H1 (cell line): ENCODE data around the gene DGKZ. TPM values are rescaled to one million over a fixed set of nuclear protein-coding genes. Genes with fewer than 3 reads are reported as not detected.

Experiments
- CTCF ChIA-PET: fragments of 300-600 bp; sonication (Branson Sonifier 250); formaldehyde crosslinking; loops from one replicate; lab custom pipeline; 2021; ENCODE audit not compliant: partially characterized antibody; lab: Charles Lee
- POLR2A ChIA-PET: fragments of 300-600 bp; sonication (Branson Sonifier 250); formaldehyde crosslinking; loops from one replicate; lab custom pipeline; 2021; ENCODE audit warnings: inconsistent platforms; ENCODE audit not compliant: partially characterized antibody; lab: Charles Lee
- DNase-seq, 2 experiments: peaks; one replicate each; pipeline versions ENCODE4 v3.0.0 to v3.0.0-alpha.2; 2010 to 2022; ENCODE audit warnings: low spot score in 2 of 2, low read depth in 1 of 2, mixed read lengths in 1 of 2
- FAIRE-seq: peaks from 2 replicates; lab custom pipeline; 2011; peaks lifted over from hg19 to GRCh38; lab: Jason Lieb, UNC
- H2AFZ ChIP-seq: 2 replicates; pipeline ENCODE4 v1.8.1; 2012; ENCODE audit warnings: low read length, inconsistent platforms
- H2AK5ac ChIP-seq: 2 replicates; pipeline ENCODE4 v1.6.1; 2013; ENCODE audit warnings: low read depth, low read length
- H2BK120ac ChIP-seq: replicated peaks from 2 replicates; pipeline ENCODE3; 2013; ENCODE audit warnings: low read depth, low read length, inconsistent platforms
- H2BK12ac ChIP-seq: 2 replicates; pipeline ENCODE4 v1.6.1; 2013; ENCODE audit warnings: low read depth, low read length
- H2BK15ac ChIP-seq: 2 replicates; pipeline ENCODE4 v1.6.1; 2013; ENCODE audit warnings: low read length
- H2BK20ac ChIP-seq: 2 replicates; pipeline ENCODE4 v1.6.1; 2013; ENCODE audit warnings: low read length
- H2BK5ac ChIP-seq: 2 replicates; pipeline ENCODE4 v1.6.1; 2013; ENCODE audit warnings: low read depth, low read length
- H3K14ac ChIP-seq: 2 replicates; pipeline ENCODE4 v1.6.1; 2013; ENCODE audit warnings: inconsistent platforms; ENCODE audit not compliant: insufficient read length
- H3K18ac ChIP-seq: 2 replicates; pipeline ENCODE4 v1.6.1; 2013; ENCODE audit warnings: low read length; ENCODE audit errors: extremely low read depth
- H3K23ac ChIP-seq: 2 replicates; pipeline ENCODE4 v1.6.1; 2013; ENCODE audit warnings: inconsistent platforms; ENCODE audit not compliant: insufficient read length
- H3K23me2 ChIP-seq: 2 replicates; pipeline ENCODE4 v1.6.1; 2013; ENCODE audit warnings: low read depth, low read length
- H3K27ac ChIP-seq: 2 replicates; pipeline ENCODE4 v1.6.1; 2011; ENCODE audit warnings: low read depth, low read length, inconsistent platforms
- H3K27me3 ChIP-seq, 4 experiments: replicated peaks in 1 of 4; 1 replicate in 1 of 4; 2 replicates in 3 of 4; pipeline versions ENCODE4 v1.6.1 to v1.8.1; 2011 to 2013; ENCODE audit warnings: low read length in 3 of 4, mild to moderate bottlenecking in 3 of 4, inconsistent platforms in 2 of 4, mixed read lengths in 2 of 4, moderate library complexity in 1 of 4; ENCODE audit not compliant: control insufficient read depth in 3 of 4, insufficient read depth in 3 of 4; ENCODE audit errors: extremely low read depth in 1 of 4
- H3K36me3 ChIP-seq, 4 experiments: 2 replicates each; pipeline versions ENCODE4 v1.6.1 to v1.8.1; 2011 to 2013; ENCODE audit warnings: mild to moderate bottlenecking in 4 of 4, low read length in 3 of 4, moderate library complexity in 2 of 4, control low read depth in 1 of 4, inconsistent platforms in 1 of 4; ENCODE audit not compliant: insufficient read depth in 4 of 4, control insufficient read depth in 2 of 4
- H3K4ac ChIP-seq: replicated peaks from 2 replicates; pipeline ENCODE3; 2013; ENCODE audit warnings: low read length, low read depth, mixed read lengths, inconsistent platforms; ENCODE audit not compliant: insufficient read length
- H3K4me1 ChIP-seq, 4 experiments: replicated peaks in 1 of 4; 1 replicate in 1 of 4; 2 replicates in 3 of 4; pipeline versions ENCODE4 v1.6.1 to v1.8.1; 2011 to 2013; ENCODE audit warnings: low read length in 3 of 4, inconsistent platforms in 2 of 4, mixed read lengths in 1 of 4; ENCODE audit not compliant: insufficient read depth in 4 of 4, control insufficient read depth in 3 of 4
- H3K4me2 ChIP-seq, 2 experiments: 2 replicates each; pipeline versions ENCODE4 v1.6.1 to v1.8.1; 2011 to 2013; ENCODE audit warnings: low read depth in 2 of 2, low read length in 2 of 2, control low read depth in 1 of 2, inconsistent platforms in 1 of 2, mild to moderate bottlenecking in 1 of 2; ENCODE audit not compliant: insufficient read depth in 1 of 2
- H3K4me3 ChIP-seq, 4 experiments: fragments of 200-600, 300-600 bp in 1 of 4; sonication (generic), shearing (Covaris generic), sonication (Bioruptor Twin) in 1 of 4; 2 replicates each; pipeline versions ENCODE4 v1.5.1 to v1.8.1; 2011 to 2016; ENCODE audit warnings: low read length in 4 of 4, low read depth in 3 of 4, control low read depth in 2 of 4, inconsistent platforms in 2 of 4, mild to moderate bottlenecking in 2 of 4, mixed read lengths in 1 of 4, moderate library complexity in 1 of 4; ENCODE audit not compliant: insufficient read depth in 2 of 4; ENCODE audit errors: extremely low read depth in 1 of 4
- H3K56ac ChIP-seq: replicated peaks from 2 replicates; pipeline ENCODE3; 2013; ENCODE audit warnings: low read depth, mild to moderate bottlenecking, mixed read lengths, low read length, inconsistent platforms; ENCODE audit not compliant: insufficient read length
- H3K79me1 ChIP-seq: 2 replicates; pipeline ENCODE4 v1.6.1; 2013; ENCODE audit warnings: low read depth, low read length, control low read depth
- H3K79me2 ChIP-seq, 2 experiments: 2 replicates each; pipeline versions ENCODE4 v1.6.1 to v1.8.1; 2012 to 2013; ENCODE audit warnings: low read length in 2 of 2, mild to moderate bottlenecking in 2 of 2, inconsistent platforms in 1 of 2; ENCODE audit not compliant: insufficient read depth in 2 of 2, control insufficient read depth in 1 of 2
- H3K9ac ChIP-seq, 4 experiments: replicated peaks in 1 of 4; 1 replicate in 1 of 4; 2 replicates in 3 of 4; pipeline versions ENCODE4 v1.6.1 to v1.8.1; 2011 to 2013; ENCODE audit warnings: low read depth in 3 of 4, low read length in 3 of 4, control low read depth in 2 of 4, mild to moderate bottlenecking in 2 of 4, moderate library complexity in 2 of 4, inconsistent platforms in 1 of 4; ENCODE audit errors: extremely low read depth in 1 of 4
- H3K9me3 ChIP-seq, 2 experiments: 2 replicates each; pipeline versions ENCODE4 v1.6.1 to v1.8.1; 2012 to 2013; ENCODE audit warnings: mild to moderate bottlenecking in 2 of 2, moderate library complexity in 2 of 2, control low read depth in 1 of 2, inconsistent platforms in 1 of 2, low read depth in 1 of 2, low read length in 1 of 2, mixed read lengths in 1 of 2; ENCODE audit not compliant: insufficient read depth in 2 of 2
- H4K20me1 ChIP-seq, 2 experiments: replicated peaks in 1 of 2; 2 replicates each; pipeline versions ENCODE3 to v1.8.1; 2011 to 2013; ENCODE audit warnings: inconsistent platforms in 2 of 2, low read length in 2 of 2, mild to moderate bottlenecking in 1 of 2; ENCODE audit not compliant: insufficient read depth in 2 of 2, control insufficient read depth in 1 of 2
- H4K5ac ChIP-seq: 2 replicates; pipeline ENCODE4 v1.6.1; 2013; ENCODE audit warnings: low read length, low read depth, mixed read lengths, inconsistent platforms; ENCODE audit not compliant: insufficient read length
- H4K8ac ChIP-seq: 2 replicates; pipeline ENCODE4 v1.8.0; 2013; ENCODE audit warnings: mild to moderate bottlenecking, moderate library complexity, low read length, inconsistent platforms; ENCODE audit not compliant: insufficient read depth; ENCODE audit errors: extremely low read depth
- H4K91ac ChIP-seq: replicated peaks from 2 replicates; pipeline ENCODE3; 2013; ENCODE audit warnings: low read length, mixed read lengths, inconsistent platforms; ENCODE audit not compliant: insufficient read length
- ATF3 ChIP-seq: IDR thresholded peaks from 2 replicates; pipeline ENCODE4 v1.6.1; 2011; ENCODE audit warnings: low read depth, mild to moderate bottlenecking, low read length; ENCODE audit not compliant: insufficient read depth
- BRCA1 ChIP-seq: IDR thresholded peaks from 2 replicates; pipeline ENCODE4 v1.6.1; 2012; ENCODE audit warnings: low read depth, low read length, improper control_type of control experiment
- CHD1 ChIP-seq: IDR thresholded peaks from 2 replicates; pipeline ENCODE4 v1.6.1; 2012; ENCODE audit warnings: low read depth, low read length, improper control_type of control experiment
- EZH2 ChIP-seq: fragments of 200-600 bp; sonication (generic); IDR thresholded peaks from 2 replicates; pipeline ENCODE4 v1.7.1; 2012; ENCODE audit warnings: low read depth, mild to moderate bottlenecking, moderate library complexity, low read length, inconsistent platforms; ENCODE audit not compliant: severe bottlenecking
- GABPA ChIP-seq: IDR thresholded peaks from 2 replicates; pipeline ENCODE4 v1.6.1; 2011; ENCODE audit warnings: mild to moderate bottlenecking, low read length, moderate library complexity, borderline replicate concordance; ENCODE audit not compliant: insufficient read depth
- HDAC6 ChIP-seq: IDR thresholded peaks from one replicate; pipeline ENCODE4 v1.7.1; 2012; ENCODE audit warnings: low read depth, mild to moderate bottlenecking, inconsistent platforms, low read length, moderate library complexity
- RFX5 ChIP-seq: IDR thresholded peaks from 2 replicates; pipeline ENCODE4 v1.6.1; 2011; ENCODE audit warnings: low read depth, low read length, improper control_type of control experiment, borderline replicate concordance
- WGBS, 2 experiments: shearing (Covaris generic) in 1 of 2; methylation state at CpG; one replicate each; pipeline versions ENCODE4 v1.1.6 to v1.1.7; 2013 to 2015; ENCODE audit warnings: low lambda C conversion rate in 2 of 2, mixed read lengths in 2 of 2, inconsistent platforms in 1 of 2, low coverage in 1 of 2, missing lambda C conversion rate in 1 of 2; ENCODE audit not compliant: insufficient replicate concordance in 2 of 2, insufficient coverage in 1 of 2, insufficient read length in 1 of 2; ENCODE audit errors: extremely low coverage in 1 of 2, missing lambda C conversion rate in 1 of 2; 5-methylcytosine and 5-hydroxymethylcytosine counted together
- polyA plus RNA-seq, 7 experiments: library from polyadenylated mRNA; depleted of rRNA in 3 of 7; stranded (reverse) in 5 of 7; unstranded in 2 of 7; fragments of >200 nt in 5 of 7; fragments of 200-250 nt in 2 of 7; gene quantifications; 1 replicate in 5 of 7; 2 replicates in 1 of 7; 4 replicates in 1 of 7; pipeline versions ENCODE4 v1.2.1 to v1.2.3, GENCODE V29; 2011 to 2013; ENCODE audit warnings: missing spikeins in 2 of 7, mixed read lengths in 2 of 7
- total RNA-seq: library from RNA; stranded (reverse); fragmentation: NEBNext Ultra II Directional; extraction: Animal tissue kit (Norgen Biotek cat#: 25700); gene quantifications from 2 replicates; pipeline ENCODE4 v1.2.1, GENCODE V29; 2021
- TF ChIP-seq, protein P1 (sequence below): IDR thresholded peaks from 2 replicates; pipeline ENCODE4 v1.6.1; 2012; ENCODE audit warnings: inconsistent platforms

DGKZ gene
- total and polyA plus RNA-seq, 2 of the 8 experiments (the other 6 are each of a cell fraction or from before 2014, with no cell fraction given): 84.4 to 184 TPM

DNA sequence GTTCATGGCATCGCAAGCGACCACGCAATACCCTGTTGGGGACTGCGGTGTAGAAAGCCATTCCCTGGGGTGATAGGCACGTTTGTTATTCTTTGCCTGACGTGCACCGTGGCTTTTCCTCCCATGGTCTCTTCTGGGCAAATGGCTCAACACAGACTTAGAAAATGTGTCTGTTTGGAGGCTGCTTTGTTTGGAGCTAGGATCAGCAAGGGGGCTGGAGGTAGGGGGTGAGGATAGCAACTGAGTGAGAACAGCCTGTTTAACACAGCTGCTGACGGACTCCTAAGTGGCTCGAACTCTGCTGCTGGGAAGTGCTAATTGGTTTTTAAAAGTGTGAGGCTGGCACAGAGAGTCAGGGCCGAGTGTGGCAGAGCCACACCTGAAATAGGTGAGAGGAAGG is 60.4 kb downstream of the DGKZ start:
- Histone ChIP-seq H4K5ac (no peak overlapping the region), H2BK12ac (no peak overlapping the region), H3K79me1 (no peaks in the 10 kb centered on the region), H3K14ac (no peak overlapping the region), H3K4me3 (no peak overlapping the region), H3K9ac (no peak overlapping the region), H3K23me2 (no peaks in the 10 kb centered on the region), H3K79me2 (no peaks in the 10 kb centered on the region), H2AK5ac (no peak overlapping the region), H4K91ac (no peak overlapping the region), H3K4ac (no peak overlapping the region), H3K18ac (no peak overlapping the region), H3K56ac (no peak overlapping the region), H2BK5ac (no peak overlapping the region), H2BK20ac (no peak overlapping the region), H2AFZ (no peak overlapping the region), H3K9me3 (no peaks in the 10 kb centered on the region), H3K4me2 (no peak overlapping the region), H3K27me3 (no peaks in the 10 kb centered on the region), H4K20me1 (no peaks in the 10 kb centered on the region), H3K27ac (no peak overlapping the region), H2BK120ac (no peak overlapping the region), H3K36me3 (peaks cover 2 to 22% (median 15%) of the 10 kb centered on the region in 4 experiments; a peak in 5 of 8 replicates), H3K4me1 (peaks cover 0 to 2% (median 0%) of the 10 kb centered on the region in 4 experiments; a peak in 1 of 7 replicates), H4K8ac (no peak overlapping the region), H3K23ac (no peak overlapping the region), H2BK15ac (no peak overlapping the region)
- DNase-seq (no peak), FAIRE-seq (no peak)
- POLR2A ChIA-PET: interaction anchor here (0.7 kb wide), 1 partner anchor 90 kb away, joined by 3 read pairs; no protein-coding TSS in a partner anchor
- CTCF ChIA-PET: interaction anchor here (0.8 to 11.6 kb wide), 15 partner anchors 9 to 210 kb away, joined by 3 to 124 read pairs (median 3); partner anchors contain the start of genes ATG13, CHRM4 and HARBI1
- 92% methylated on average over 9 of the region's 10 CpGs; no CpG with 5 or more reads in 1 of the 2 experiments for WGBS, 2 experiments
- TF ChIP-seq GABPA (no peak), ATF3 (no peak), EZH2 (no peak), CHD1 (no peak), RFX5 (no peak), HDAC6 (no peak), BRCA1 (no peak)
- TF ChIP-seq, protein P1, sequence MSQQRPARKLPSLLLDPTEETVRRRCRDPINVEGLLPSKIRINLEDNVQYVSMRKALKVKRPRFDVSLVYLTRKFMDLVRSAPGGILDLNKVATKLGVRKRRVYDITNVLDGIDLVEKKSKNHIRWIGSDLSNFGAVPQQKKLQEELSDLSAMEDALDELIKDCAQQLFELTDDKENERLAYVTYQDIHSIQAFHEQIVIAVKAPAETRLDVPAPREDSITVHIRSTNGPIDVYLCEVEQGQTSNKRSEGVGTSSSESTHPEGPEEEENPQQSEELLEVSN: no peak
